Stimulated activated CD8-positive, alpha-beta memory T cell treated with anti-CD3 and anti-CD28 coated beads, Interleukin-2, amount 100 ng/mL, for 1 hour (primary cell): ENCODE data around the gene ADAMTS12.

Experiments used
- DNase-seq, 2 donors: peaks; one replicate each; pipeline ENCODE4 v3.0.0-alpha.2; 2020; ENCODE audit warnings: low read depth in 2 of 2

ADAMTS12 gene

GRCh38 chr5:33846851-33847250 is 44.9 kb downstream of the ADAMTS12 start:
- DNase-seq, result no peak

- DNase-seq, result no peak
Measured at GRCh38 chr5:33843579-33843978, 48.2 kb downstream of the ADAMTS12 start.

GRCh38 chr5:33842456-33842855 is 49.3 kb downstream of the ADAMTS12 start:
- no peak for DNase-seq

GRCh38 chr5:33841891-33842290 is 49.9 kb downstream of the ADAMTS12 start:
- DNase-seq, result no peak

GRCh38 chr5:33840927-33841547 is 50.8 kb downstream of the ADAMTS12 start:
- DNase-seq, result no peak

GRCh38 chr5:33837301-33837700 is 54.5 kb downstream of the ADAMTS12 start:
- DNase-seq, result no peak

- no peak for DNase-seq
Measured at GRCh38 chr5:33834334-33834733, 57.5 kb downstream of the ADAMTS12 start.

- no peak for DNase-seq
Measured at GRCh38 chr5:33833237-33833575, 58.6 kb downstream of the ADAMTS12 start.

GRCh38 chr5:33832404-33833236 is 59.2 kb downstream of the ADAMTS12 start:
- DNase-seq, result no peak

GRCh38 chr5:33831041-33831440 is 60.7 kb downstream of the ADAMTS12 start:
- no peak for DNase-seq

- no peak for DNase-seq
Measured at GRCh38 chr5:33829430-33829829, 62.4 kb downstream of the ADAMTS12 start.

- no peak for DNase-seq
Measured at GRCh38 chr5:33828626-33829308, 63.0 kb downstream of the ADAMTS12 start.

GRCh38 chr5:33827885-33828284 is 63.9 kb downstream of the ADAMTS12 start:
- DNase-seq, result no peak

- no peak for DNase-seq
Measured at GRCh38 chr5:33827018-33827707, 64.6 kb downstream of the ADAMTS12 start.

- no peak for DNase-seq
Measured at GRCh38 chr5:33824516-33825195, 67.1 kb downstream of the ADAMTS12 start.

GRCh38 chr5:33817301-33817700 is 74.5 kb downstream of the ADAMTS12 start:
- no peak for DNase-seq

- no peak for DNase-seq
Measured at GRCh38 chr5:33816791-33817190, 75.0 kb downstream of the ADAMTS12 start.

GRCh38 chr5:33812746-33813145 is 79.0 kb downstream of the ADAMTS12 start:
- DNase-seq, result no peak

- DNase-seq, result no peak
Measured at GRCh38 chr5:33810491-33811120, 81.2 kb downstream of the ADAMTS12 start.

GRCh38 chr5:33809936-33810335 is 81.9 kb downstream of the ADAMTS12 start:
- DNase-seq, result no peak

- DNase-seq, result no peak
Measured at GRCh38 chr5:33808699-33809098, 83.1 kb downstream of the ADAMTS12 start.
